Measurements from ENCODE around the gene SCTR.

- TF ChIP-seq POLR2AphosphoS5 (IDR thresholded peaks at IDR 0.05; ENCODE audit: low read depth, low read length) (no peak), POLR2A (IDR thresholded peaks at IDR 0.05; ENCODE audit: low read depth, low read length) (no peak), TAF1 (IDR thresholded peaks at IDR 0.05; ENCODE audit: borderline replicate concordance, low read depth, low read length) (no peak)
These were observed 37.4 kb downstream of the SCTR start for GRCh38 chr2:119486886-119487285.
